ENCODE data around the gene MGST2.

The MGST2 gene

GRCh38 chr4:139744232-139744631, 78.6 kb downstream of the MGST2 start:
- Histone ChIP-seq H3K9me3 (ENCODE audit: control insufficient read depth, insufficient read depth, low read length) (no peaks in the 10 kb centered on the region), H3K27ac (ENCODE audit: low read depth, low read length) (no peak overlapping the region), H3K36me3 (ENCODE audit: control insufficient read depth, insufficient read depth, low read length) (no peaks in the 10 kb centered on the region), H3K9ac (ENCODE audit: low read depth, low read length) (no peak overlapping the region), H3K4me3 (ENCODE audit: low read depth, low read length) (no peak overlapping the region), H3K4me1 (ENCODE audit: control insufficient read depth, insufficient read depth, low read length) (peaks cover 4% of the 10 kb centered on the region; the same call in 1 of the 2 replicates), H3K27me3 (ENCODE audit: control insufficient read depth, insufficient read depth, low read length) (no peaks in the 10 kb centered on the region)

DNA sequence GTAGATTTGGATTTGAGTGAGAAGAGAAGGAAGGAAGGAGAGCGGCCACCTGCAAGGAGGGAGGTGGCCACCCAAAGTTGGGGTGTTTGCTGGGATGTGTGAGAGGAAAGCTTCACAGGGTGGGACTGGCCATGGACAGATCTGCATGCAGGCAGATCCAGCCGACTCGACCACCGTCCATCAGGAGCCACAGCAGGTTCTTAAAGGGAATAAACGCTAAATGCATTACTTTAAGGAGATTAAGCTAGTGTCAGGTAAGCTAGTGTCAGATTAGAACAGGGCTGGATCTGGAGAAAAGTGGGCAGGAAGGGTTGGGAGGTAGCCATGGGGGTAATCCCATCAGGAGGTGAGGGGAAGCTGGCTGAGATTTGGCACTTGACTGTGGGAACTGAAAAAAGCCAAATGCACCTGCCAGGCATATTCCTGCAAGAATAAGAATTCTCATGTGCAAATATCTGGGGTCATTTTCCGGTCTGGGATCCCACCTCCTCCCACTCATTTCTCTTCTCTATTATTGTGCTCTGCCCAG, 79.6 kb downstream of the MGST2 start:
- no peak overlapping the region for H3K9ac ChIP-seq (ENCODE audit: low read depth, low read length)
- H3K27me3 ChIP-seq (ENCODE audit: control insufficient read depth, insufficient read depth, low read length), result no peaks in the 10 kb centered on the region
- peaks cover 4% of the 10 kb centered on the region; the same call in 1 of the 2 replicates for H3K4me1 ChIP-seq (ENCODE audit: control insufficient read depth, insufficient read depth, low read length)
- no peak overlapping the region for H3K27ac ChIP-seq (ENCODE audit: low read depth, low read length)
- no peak overlapping the region for H3K4me3 ChIP-seq (ENCODE audit: low read depth, low read length)
- no peaks in the 10 kb centered on the region for H3K36me3 ChIP-seq (ENCODE audit: control insufficient read depth, insufficient read depth, low read length)
- no peaks in the 10 kb centered on the region for H3K9me3 ChIP-seq (ENCODE audit: control insufficient read depth, insufficient read depth, low read length)

DNA sequence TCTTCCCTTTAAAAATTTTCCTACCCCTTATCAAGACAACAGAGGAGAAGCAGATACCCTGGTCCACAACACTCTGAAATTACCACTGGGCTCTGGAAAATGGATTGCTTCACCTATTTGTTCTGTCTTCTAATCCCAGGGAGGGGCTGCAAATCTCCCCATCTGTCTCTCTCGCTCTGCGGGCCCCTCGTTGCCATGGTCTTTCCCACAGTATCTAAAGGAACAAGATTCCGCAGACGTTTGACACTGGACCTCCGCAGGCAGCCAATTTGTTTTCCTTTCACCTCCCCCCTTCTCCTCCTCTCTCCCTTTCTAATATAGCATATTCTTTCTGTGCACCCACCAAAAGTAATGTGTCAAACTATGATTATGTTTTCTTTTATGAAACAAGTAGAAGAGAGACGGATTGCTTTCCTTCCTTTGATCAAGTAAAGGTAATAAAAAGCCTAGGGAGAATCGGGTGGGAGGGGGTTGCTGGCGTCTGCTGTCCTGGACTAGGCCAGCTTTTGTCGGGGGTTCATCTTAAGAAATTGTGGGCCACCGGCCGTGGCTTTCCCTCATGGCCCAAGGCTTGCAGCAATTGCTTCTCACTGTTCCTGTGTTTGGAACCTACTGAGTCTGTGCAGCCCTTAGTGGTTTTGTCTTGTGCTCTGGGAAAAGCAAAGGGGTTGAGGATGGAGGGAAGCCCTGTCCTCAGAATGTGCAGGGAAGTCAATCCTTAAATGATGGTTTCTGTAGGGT, 81.0 kb downstream of the MGST2 start:
- H3K4me1 ChIP-seq (ENCODE audit: control insufficient read depth, insufficient read depth, low read length), result peaks cover 4% of the 10 kb centered on the region; the same call in 1 of the 2 replicates
- no peak overlapping the region for H3K9ac ChIP-seq (ENCODE audit: low read depth, low read length)
- H3K4me3 ChIP-seq (ENCODE audit: low read depth, low read length), result no peak overlapping the region
- no peaks in the 10 kb centered on the region for H3K27me3 ChIP-seq (ENCODE audit: control insufficient read depth, insufficient read depth, low read length)
- H3K9me3 ChIP-seq (ENCODE audit: control insufficient read depth, insufficient read depth, low read length), result no peaks in the 10 kb centered on the region
- no peaks in the 10 kb centered on the region for H3K36me3 ChIP-seq (ENCODE audit: control insufficient read depth, insufficient read depth, low read length)
- H3K27ac ChIP-seq (ENCODE audit: low read depth, low read length), result no peak overlapping the region

DNA sequence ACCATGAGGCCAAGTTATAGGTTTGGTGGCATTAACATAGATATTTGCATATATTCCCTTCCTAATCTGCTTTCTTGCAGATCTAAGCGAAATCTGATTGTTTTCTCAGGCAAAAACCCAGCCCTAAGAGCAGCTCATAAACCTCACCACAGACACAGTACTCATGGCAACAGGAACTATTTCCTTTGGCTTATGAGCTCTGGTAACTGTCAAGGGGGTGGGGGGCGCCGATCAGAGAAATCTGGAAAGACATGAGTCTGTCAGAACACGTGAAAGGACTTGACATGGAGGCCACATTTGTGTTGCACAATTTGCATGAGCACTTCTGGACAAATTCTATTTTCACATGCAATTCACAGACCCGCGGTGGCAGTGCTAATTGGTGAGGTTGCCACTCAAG, 83.7 kb downstream of the MGST2 start:
- Histone ChIP-seq H3K36me3 (ENCODE audit: control insufficient read depth, insufficient read depth, low read length) (no peaks in the 10 kb centered on the region), H3K27ac (ENCODE audit: low read depth, low read length) (no peak overlapping the region), H3K9me3 (ENCODE audit: control insufficient read depth, insufficient read depth, low read length) (no peaks in the 10 kb centered on the region), H3K27me3 (ENCODE audit: control insufficient read depth, insufficient read depth, low read length) (no peaks in the 10 kb centered on the region), H3K9ac (ENCODE audit: low read depth, low read length) (no peak overlapping the region), H3K4me1 (ENCODE audit: control insufficient read depth, insufficient read depth, low read length) (peaks cover 4% of the 10 kb centered on the region; the same call in 1 of the 2 replicates), H3K4me3 (ENCODE audit: low read depth, low read length) (no peak overlapping the region)

DNA sequence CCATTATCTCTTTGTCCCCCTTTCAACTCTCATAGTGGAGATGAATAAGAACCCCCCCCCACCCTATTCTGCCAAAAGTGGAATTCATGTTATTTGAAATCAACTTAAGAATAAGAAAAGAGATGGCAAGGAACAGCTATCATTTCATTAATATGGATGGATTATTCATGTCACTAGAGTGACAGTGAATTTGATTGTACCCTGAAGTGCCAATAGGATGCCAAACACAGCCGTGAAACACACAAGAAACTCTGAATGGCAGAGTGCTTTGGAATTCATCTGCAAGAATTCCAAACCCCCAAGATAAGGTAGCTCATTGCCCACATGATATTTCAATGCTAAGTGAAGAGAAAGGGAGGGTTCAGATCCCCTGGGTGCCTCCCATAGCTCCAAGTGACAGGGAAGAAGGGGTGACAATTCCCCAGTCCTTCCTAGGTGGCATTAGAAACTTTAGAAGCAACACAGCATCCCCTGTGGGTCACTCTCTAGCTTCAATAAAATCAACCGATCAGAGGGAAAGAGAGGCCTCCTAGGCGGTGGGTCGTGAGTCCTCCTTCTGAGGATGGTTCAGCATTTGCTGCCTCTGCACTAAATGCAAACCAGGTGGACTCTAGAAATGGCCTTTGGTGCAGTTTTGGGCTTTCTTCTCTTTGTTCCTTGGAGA, 84.3 kb downstream of the MGST2 start:
- Histone ChIP-seq H3K4me1 (ENCODE audit: control insufficient read depth, insufficient read depth, low read length) (peaks cover 4% of the 10 kb centered on the region; the same call in 1 of the 2 replicates), H3K9ac (ENCODE audit: low read depth, low read length) (no peak overlapping the region), H3K27ac (ENCODE audit: low read depth, low read length) (no peak overlapping the region), H3K27me3 (ENCODE audit: control insufficient read depth, insufficient read depth, low read length) (no peaks in the 10 kb centered on the region), H3K4me3 (ENCODE audit: low read depth, low read length) (no peak overlapping the region), H3K9me3 (ENCODE audit: control insufficient read depth, insufficient read depth, low read length) (no peaks in the 10 kb centered on the region), H3K36me3 (ENCODE audit: control insufficient read depth, insufficient read depth, low read length) (no peaks in the 10 kb centered on the region)

DNA sequence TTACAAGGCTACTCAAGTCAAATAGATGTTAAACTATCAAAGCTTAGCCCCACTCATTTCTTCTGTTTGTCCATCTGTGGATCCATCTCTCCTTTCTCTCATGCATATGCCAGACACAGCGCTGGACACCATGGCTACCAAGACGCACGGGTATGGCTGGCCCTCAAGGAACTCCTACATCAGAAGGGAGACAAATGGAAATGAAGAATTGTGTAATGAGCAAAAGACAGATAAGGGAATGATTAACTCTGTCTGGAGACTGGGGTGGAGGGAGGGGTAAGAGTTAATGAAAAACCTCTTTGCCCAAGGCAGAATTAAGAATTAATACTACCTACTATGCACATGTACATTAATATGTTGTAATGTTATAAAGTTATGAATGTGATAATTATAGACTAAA, 88.1 kb downstream of the MGST2 start:
- H3K4me3 ChIP-seq (ENCODE audit: low read depth, low read length), result no peak overlapping the region

More for the DNA sequence above, 88.1 kb downstream of the MGST2 start:
- Histone ChIP-seq H3K4me1 (ENCODE audit: control insufficient read depth, insufficient read depth, low read length) (no peaks in the 10 kb centered on the region), H3K9me3 (ENCODE audit: control insufficient read depth, insufficient read depth, low read length) (no peaks in the 10 kb centered on the region), H3K36me3 (ENCODE audit: control insufficient read depth, insufficient read depth, low read length) (no peaks in the 10 kb centered on the region), H3K27me3 (ENCODE audit: control insufficient read depth, insufficient read depth, low read length) (no peaks in the 10 kb centered on the region), H3K9ac (ENCODE audit: low read depth, low read length) (no peak overlapping the region), H3K27ac (ENCODE audit: low read depth, low read length) (no peak overlapping the region)

Measured in HUES48 (cell line).